ENCODE results near the gene MEF2D.

- TF ChIP-seq RARB (CRISPR knock-in tag; IDR thresholded peaks at IDR 0.05) (no peak), ISL1 (CRISPR knock-in tag; IDR thresholded peaks at IDR 0.05) (no peak), SNAI2 (CRISPR knock-in tag; IDR thresholded peaks at IDR 0.05) (no peak), CSDC2 (CRISPR knock-in tag; IDR thresholded peaks at IDR 0.05) (no peak), PATZ1 (CRISPR knock-in tag; IDR thresholded peaks at IDR 0.05; ENCODE audit: borderline replicate concordance) (no peak)
Measured at GRCh38 chr1:156444407-156445001, 56.1 kb downstream of the MEF2D start.
